Smooth muscle cell (in vitro differentiated cells): ENCODE data around the gene RASGRF2. TPM values are rescaled to one million over a fixed set of nuclear protein-coding genes. Genes with fewer than 3 reads are reported as not detected.

ENCODE experiments used
- DNase-seq: peaks from one replicate; lab custom pipeline; 2025; ENCODE audit not compliant: unreplicated experiment; lab: John Stamatoyannopoulos, UW
- H2AFZ ChIP-seq: fragments of 200-600 bp; sonication (generic); 2 replicates; pipeline ENCODE4 v1.6.0; 2016; ENCODE audit warnings: antibody characterized with exemption, low read depth, mild to moderate bottlenecking
- H3F3A ChIP-seq: fragments of 200-600 bp; sonication (generic); 2 replicates; pipeline ENCODE4 v1.6.0; 2017; ENCODE audit warnings: antibody characterized with exemption, low read depth
- H3K27ac ChIP-seq: fragments of 200-600 bp; sonication (generic); 2 replicates; pipeline ENCODE4 v1.5.1; 2016; ENCODE audit warnings: low read depth, mild to moderate bottlenecking
- H3K27me3 ChIP-seq: fragments of 200-600 bp; sonication (generic); 2 replicates; pipeline ENCODE4 v1.6.1; 2016; ENCODE audit warnings: low read depth, mild to moderate bottlenecking
- H3K36me3 ChIP-seq: fragments of 200-600 bp; sonication (generic); 2 replicates; pipeline ENCODE4 v1.5.1; 2016; ENCODE audit warnings: low read depth
- H3K4me1 ChIP-seq: fragments of 200-600 bp; sonication (generic); 2 replicates; pipeline ENCODE4 v1.5.1; 2016; ENCODE audit warnings: low read depth
- H3K4me2 ChIP-seq: fragments of 200-600 bp; sonication (generic); 2 replicates; pipeline ENCODE4 v1.6.0; 2016; ENCODE audit warnings: mild to moderate bottlenecking
- H3K4me3 ChIP-seq: fragments of 200-600 bp; sonication (generic); 2 replicates; pipeline ENCODE4 v1.5.1; 2016; ENCODE audit warnings: mild to moderate bottlenecking
- H3K79me2 ChIP-seq: fragments of 200-600 bp; sonication (generic); 2 replicates; pipeline ENCODE4 v1.6.0; 2016; ENCODE audit warnings: low read depth, mild to moderate bottlenecking
- H3K9ac ChIP-seq: fragments of 200-600 bp; sonication (generic); 2 replicates; pipeline ENCODE4 v1.6.0; 2016; ENCODE audit warnings: low read depth
- H3K9me3 ChIP-seq: fragments of 200-600 bp; sonication (generic); replicated peaks from 2 replicates; pipeline ENCODE4 v1.5.1; 2016; ENCODE audit warnings: low read depth
- H4K20me1 ChIP-seq: fragments of 200-600 bp; sonication (generic); 2 replicates; pipeline ENCODE4 v1.6.0; 2016; ENCODE audit warnings: low read depth
- CTCF ChIP-seq: fragments of 200-600 bp; sonication (generic); IDR thresholded peaks from 2 replicates; pipeline ENCODE4 v1.5.1; 2017; ENCODE audit warnings: borderline replicate concordance, mild to moderate bottlenecking, antibody characterized with exemption; ENCODE audit not compliant: insufficient read depth, poor library complexity, severe bottlenecking
- WGBS: methylation state at CpG from one replicate; pipeline ENCODE4 v1.1.7; 2016; ENCODE audit warnings: low lambda C conversion rate; 5-methylcytosine and 5-hydroxymethylcytosine counted together
- polyA plus RNA-seq: library from polyadenylated mRNA; unstranded; fragments of >200 nt; fragmentation: Nextera tagmentation; extraction: Ambion mirVana; gene quantifications from 2 replicates; pipeline ENCODE4 v1.2.1, GENCODE V29; 2016
- total RNA-seq: library from RNA; depleted of rRNA; stranded (reverse); fragments of >200 nt; gene quantifications from 2 replicates; pipeline ENCODE4 v1.2.3, GENCODE V29; 2014

Gene RASGRF2
- total and polyA plus RNA-seq, 2 experiments from 2014 or later: 11.1 to 24.7 TPM

DNA sequence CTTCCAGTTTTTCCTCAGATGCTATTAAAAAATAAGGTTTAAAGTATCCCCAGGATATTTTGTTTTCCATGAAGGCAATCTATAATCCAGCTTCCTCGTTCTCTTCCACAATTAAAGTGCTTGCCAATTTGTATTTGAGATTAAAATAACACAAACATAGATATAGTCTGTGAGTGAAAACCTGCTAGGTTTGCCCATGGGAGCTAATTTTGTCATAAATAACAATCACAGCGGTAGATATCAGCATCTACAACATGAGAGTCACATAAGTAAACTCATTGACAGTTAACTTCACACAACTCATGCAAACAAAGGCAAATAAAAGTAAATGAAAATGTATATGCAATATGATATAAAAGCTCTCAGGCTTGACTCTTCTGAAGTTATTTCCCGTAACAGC, 29.2 kb upstream of the RASGRF2 start:
- Histone ChIP-seq H3K4me3 (no peak overlapping the region), H4K20me1 (no peaks in the 10 kb centered on the region), H3K79me2 (no peaks in the 10 kb centered on the region), H3K9me3 (no peaks in the 10 kb centered on the region), H3K27ac (no peak overlapping the region), H3F3A (no peaks in the 10 kb centered on the region), H3K9ac (no peak overlapping the region), H2AFZ (no peak overlapping the region), H3K27me3 (no peaks in the 10 kb centered on the region), H3K4me2 (no peak overlapping the region), H3K36me3 (no peaks in the 10 kb centered on the region), H3K4me1 (no peaks in the 10 kb centered on the region)
- TF ChIP-seq CTCF: no peak
- DNase-seq: no peak
- 95% methylated on average over 3 of the region's 3 CpGs for WGBS

- no peaks in the 10 kb centered on the region for H3K79me2 ChIP-seq
- no peaks in the 10 kb centered on the region for H3K9me3 ChIP-seq
- no peaks in the 10 kb centered on the region for H3K27me3 ChIP-seq
- H3K4me1 ChIP-seq: no peaks in the 10 kb centered on the region
- no peak overlapping the region for H3K27ac ChIP-seq
- no peak overlapping the region for H3K4me2 ChIP-seq
- no peak overlapping the region for H3K9ac ChIP-seq
- H4K20me1 ChIP-seq: no peaks in the 10 kb centered on the region
- no peaks in the 10 kb centered on the region for H3K36me3 ChIP-seq
- H2AFZ ChIP-seq: no peak overlapping the region
- no peak overlapping the region for H3K4me3 ChIP-seq
- 97% methylated on average over 1 of the region's 1 CpG for WGBS
- no peaks in the 10 kb centered on the region for H3F3A ChIP-seq
- no peak for DNase-seq
- no peak for TF ChIP-seq CTCF
Observed at GRCh38 chr5:80931411-80931810, 28.8 kb upstream of the RASGRF2 start.

DNA sequence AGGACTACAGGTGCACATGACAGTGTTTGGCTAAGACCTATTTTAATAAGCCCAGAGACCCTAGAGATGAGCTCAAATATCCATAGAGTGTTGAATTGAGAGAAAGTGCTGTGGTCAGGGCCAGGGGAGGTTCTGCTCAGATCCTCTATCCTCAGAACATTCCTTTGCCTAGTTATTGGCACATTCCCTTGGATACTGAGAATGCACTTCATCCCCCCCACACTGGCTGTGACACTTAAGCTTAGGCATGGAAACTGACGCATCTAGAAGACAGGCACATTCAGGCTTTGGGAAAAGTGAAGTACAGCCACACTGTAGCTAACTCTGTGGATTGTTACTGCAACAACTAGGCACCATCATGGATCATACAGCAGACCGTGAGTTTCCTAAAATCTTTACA, 27.1 kb upstream of the RASGRF2 start:
- H3F3A ChIP-seq: no peaks in the 10 kb centered on the region
- H3K4me1 ChIP-seq: no peaks in the 10 kb centered on the region
- WGBS: 80% methylated on average over 2 of the region's 2 CpGs
- H4K20me1 ChIP-seq: no peaks in the 10 kb centered on the region
- no peak overlapping the region for H3K4me3 ChIP-seq
- no peaks in the 10 kb centered on the region for H3K36me3 ChIP-seq
- no peak for TF ChIP-seq CTCF
- no peaks in the 10 kb centered on the region for H3K79me2 ChIP-seq
- H3K4me2 ChIP-seq: no peak overlapping the region
- DNase-seq: no peak
- no peaks in the 10 kb centered on the region for H3K27me3 ChIP-seq
- H3K9ac ChIP-seq: no peak overlapping the region
- H3K27ac ChIP-seq: no peak overlapping the region
- H3K9me3 ChIP-seq: no peaks in the 10 kb centered on the region
- no peak overlapping the region for H2AFZ ChIP-seq

GRCh38 chr5:80934751-80935150, 25.4 kb upstream of the RASGRF2 start:
- Histone ChIP-seq H3K4me1 (no peaks in the 10 kb centered on the region), H3K4me3 (no peak overlapping the region), H3K79me2 (no peaks in the 10 kb centered on the region), H3K4me2 (no peak overlapping the region), H3K9ac (no peak overlapping the region), H3K27ac (no peak overlapping the region), H2AFZ (no peak overlapping the region), H3K36me3 (no peaks in the 10 kb centered on the region), H3F3A (no peaks in the 10 kb centered on the region), H3K27me3 (no peaks in the 10 kb centered on the region), H3K9me3 (no peaks in the 10 kb centered on the region), H4K20me1 (no peaks in the 10 kb centered on the region)
- DNase-seq: no peak
- 94% methylated on average over 4 of the region's 4 CpGs for WGBS
- no peak for TF ChIP-seq CTCF
